Hematopoietic multipotent progenitor cell treated with erythropoietin and hydrocortisone succinate and interleukin-3 and kit ligand, for 6 days (in vitro differentiated cells): ENCODE results near the gene MECP2.
"Not testable (repeated sequence)": the region's sequence is repeated elsewhere in the genome, so short reads cannot be mapped to it uniquely, and the experiment has no call there.

Experiments
- DNase-seq: peaks from one replicate; pipeline ENCODE4 v3.0.0-alpha.2; 2015

MECP2 gene

GRCh38 chrX:154014429-154015380 is 82.8 kb downstream of the MECP2 start:
- DNase-seq: no peak

DNA sequence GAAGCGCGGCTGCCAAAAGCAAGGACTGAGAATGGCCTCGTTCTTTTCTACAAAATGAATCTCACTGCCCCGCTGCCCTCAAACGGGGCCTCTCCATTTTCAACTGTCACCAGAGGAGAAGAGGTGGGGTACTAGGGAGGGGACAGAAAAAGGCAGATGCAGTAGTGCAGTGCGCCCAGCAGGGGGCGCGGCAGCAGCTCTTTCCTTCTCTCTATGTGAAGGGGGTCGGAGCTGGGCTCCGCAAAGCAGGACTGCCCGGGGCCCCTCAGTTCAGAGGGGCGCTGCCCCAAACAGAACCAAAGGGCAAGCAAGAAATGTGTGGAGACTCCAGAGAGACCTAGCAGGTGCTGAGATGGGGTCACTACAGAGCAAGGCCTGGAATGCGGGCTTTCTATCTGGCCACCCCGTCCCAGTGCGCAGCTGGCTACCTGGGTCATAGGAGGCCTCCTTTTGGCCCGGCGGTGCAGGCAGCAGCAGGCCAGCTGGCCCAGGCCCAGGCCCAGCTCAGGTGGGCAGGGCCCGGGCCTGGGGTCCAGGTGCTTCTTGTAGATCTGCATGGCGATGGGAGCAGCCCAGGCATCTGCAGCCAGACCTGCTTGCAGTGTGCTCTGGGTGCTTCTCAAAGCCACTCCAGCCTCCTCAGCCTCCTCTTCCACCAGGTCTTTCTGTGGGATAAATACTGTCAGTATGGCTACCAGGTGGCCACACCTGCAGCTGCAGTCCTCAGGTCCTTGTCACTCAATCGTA is 83.7 kb downstream of the MECP2 start:
- DNase-seq: peak; percentile 61

GRCh38 chrX:154013001-154013421 is 84.5 kb downstream of the MECP2 start:
- no peak for DNase-seq

DNA sequence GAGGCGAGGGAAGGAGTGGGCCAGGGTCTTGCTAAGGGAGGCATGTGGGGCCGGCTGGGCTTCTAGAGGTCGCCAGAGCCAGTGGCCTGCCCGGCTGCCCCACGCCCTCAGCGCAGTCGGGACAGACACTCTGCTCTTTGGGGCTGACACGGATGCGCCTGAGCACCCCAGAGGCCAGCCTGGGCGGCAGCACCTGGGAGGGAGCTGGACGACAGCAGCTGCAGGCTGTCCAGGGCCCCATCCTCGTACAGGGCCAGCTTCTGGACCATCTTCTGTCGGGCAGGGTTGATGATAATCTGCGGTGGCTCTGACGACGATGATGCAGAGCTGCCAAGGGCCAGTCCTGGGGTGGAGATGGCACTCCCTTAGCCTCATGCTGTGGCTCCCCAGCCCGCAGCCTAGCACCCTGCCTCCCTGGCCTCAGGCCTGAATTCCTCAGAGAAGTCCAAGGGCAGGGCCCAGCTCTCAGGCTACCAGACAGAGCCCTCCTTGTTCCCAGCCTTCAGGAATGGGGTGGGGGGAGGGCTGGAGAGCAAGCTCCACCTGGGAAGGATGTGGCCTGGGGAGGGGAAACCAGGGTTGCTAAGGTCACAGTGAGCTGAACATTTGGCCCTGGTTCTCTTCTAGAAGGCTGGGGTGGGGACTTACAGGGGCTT is 85.1 kb downstream of the MECP2 start:
- DNase-seq: no peak

DNA sequence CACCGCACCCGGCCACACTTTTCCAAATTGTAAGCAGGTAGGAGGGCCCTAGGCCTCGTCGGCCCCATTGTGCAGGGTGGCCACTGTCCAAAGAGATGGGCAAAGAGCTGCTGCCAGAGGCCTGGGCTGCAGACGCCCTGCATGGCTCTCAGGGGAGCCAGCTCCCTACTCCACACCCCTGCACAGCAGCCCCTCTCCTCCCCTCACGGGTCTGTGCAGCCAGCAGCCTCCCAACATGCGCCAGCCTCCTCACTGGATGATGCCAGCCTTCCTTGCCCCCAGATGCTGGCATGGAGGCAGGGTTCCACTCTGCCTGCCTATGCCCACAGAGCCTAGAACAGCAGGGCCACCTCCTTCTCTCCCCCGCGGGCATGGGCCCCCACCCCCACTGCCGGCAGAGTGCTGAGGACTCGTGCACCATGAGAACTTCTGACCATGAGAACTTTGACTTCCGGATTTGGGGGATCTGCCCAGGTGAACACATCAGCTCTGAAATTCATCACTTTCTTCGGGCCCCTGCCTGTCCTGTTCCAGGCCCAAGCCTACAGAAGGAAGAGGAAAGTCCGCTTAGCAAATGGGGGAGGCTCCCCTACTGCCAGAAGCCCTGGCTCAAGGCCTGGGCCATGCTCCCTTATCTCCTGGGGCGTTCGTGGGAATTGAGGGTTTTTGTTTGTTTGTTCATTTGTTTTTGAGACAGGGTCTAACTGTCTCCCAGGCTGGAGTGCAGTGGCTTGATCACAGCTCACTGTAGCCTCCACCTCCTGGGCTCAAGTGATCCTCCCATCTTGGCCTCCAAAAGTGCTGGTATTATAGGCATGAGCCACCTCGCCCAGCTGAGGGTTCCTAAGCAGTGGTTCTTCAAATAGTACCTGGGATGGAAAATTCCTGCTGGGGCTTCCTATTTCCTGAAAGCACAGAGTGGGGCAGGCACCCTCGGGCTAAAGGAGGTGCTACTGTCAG is 85.9 kb downstream of the MECP2 start:
- DNase-seq: no peak

DNA sequence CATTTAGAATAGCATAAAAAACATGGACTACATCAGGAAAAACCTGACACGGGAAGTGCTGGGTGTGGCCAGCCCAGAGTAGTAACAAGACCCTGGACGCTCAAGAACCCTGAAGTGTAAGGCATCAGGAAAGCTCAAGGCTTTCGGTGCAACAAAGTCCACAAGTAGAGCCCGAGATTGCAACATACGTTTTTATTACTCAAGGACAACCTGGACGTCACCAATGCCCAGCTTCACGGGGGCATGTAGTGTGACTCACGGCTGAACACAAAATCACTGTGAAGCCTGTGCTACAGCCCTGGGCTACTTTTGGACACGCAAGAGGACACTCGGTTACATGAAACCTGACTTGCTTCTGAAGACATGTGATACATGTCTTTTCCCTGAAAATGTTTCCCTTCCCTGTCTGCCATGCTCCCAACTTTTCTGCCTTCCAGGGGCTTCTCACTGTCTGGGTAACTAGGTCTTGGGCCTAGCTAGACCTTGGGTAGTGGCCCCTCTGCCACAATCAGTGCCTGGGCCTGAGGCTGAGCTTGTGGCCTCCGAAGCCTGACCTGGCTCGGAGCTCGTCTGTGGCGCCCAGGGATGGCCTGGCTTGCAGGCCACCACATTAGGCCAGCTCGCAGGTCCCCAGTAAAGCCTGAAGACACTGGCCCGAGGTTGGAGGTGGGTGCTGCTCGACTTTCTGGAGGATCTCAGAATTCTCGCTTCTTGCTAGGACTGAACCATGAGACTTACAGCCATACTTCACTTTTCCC is 87.0 kb downstream of the MECP2 start:
- DNase-seq: no peak

DNA sequence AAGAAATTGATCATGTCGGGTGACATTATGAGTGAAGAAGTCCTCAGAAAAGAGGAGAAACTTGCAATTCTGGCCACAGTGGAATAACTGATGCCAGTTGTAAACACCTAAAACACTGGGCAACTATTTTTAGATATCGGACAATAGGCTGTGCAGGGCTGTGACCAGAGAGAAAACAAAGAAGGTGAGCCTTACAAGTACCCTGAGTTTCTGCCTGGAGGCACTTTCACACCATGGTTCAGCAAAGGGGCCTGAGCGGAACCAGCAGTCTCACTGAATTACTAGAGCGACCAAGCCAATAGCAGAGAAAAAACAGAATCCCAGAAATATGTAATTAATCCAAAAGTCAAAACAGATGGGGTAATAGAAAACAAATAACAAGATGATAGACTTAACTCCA is 89.0 kb downstream of the MECP2 start:
- DNase-seq: no peak

DNA sequence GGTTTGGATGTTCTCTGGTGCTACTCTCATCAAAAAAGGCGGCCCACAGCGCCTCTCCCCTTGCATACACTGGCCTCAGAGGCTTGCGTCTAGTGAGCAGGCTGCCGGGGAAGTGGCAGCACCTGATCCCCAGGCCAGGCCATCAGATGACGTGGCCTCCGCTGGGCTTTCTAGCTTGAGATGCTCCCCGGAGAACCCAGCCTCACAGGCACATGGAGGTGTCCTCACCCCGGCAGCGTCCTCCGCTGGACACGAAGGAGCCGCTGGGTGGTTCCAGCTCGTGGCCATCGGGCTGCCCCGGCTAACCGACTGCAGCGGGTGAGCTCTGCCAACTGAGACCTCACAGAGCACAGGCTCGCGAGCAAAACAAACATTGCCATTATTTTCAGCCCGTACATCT is 90.6 kb downstream of the MECP2 start:
- no peak for DNase-seq

DNA sequence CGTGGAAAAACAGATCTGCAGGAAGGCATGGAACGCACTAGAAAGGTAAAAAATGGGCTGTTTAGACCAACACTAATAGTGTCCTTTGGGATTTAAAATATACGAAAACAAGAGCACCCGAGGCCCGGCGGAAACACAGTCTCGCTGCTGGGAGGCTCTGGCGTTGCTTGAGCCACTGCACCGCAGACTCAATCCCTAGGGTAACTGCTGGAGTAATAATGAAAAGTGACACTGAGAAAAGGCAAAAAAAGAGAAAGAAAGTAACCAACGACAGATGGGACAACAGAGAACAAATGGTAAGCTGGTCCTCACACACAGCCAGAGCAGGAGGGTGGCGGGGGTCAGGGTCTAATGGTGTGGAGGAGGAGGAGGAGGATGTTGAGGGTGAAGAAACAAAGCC is 93.2 kb downstream of the MECP2 start:
- no peak for DNase-seq

GRCh38 chrX:154002215-154002719 is 95.2 kb downstream of the MECP2 start:
- peak; percentile 94 for DNase-seq

- peak; percentile 59 for DNase-seq
Observed at GRCh38 chrX:154000051-154000450, 97.5 kb downstream of the MECP2 start.

GRCh38 chrX:153999359-154000037 is 98.0 kb downstream of the MECP2 start:
- DNase-seq: no peak

GRCh38 chrX:153995504-153995903 is 102.0 kb downstream of the MECP2 start:
- DNase-seq: no peak

DNA sequence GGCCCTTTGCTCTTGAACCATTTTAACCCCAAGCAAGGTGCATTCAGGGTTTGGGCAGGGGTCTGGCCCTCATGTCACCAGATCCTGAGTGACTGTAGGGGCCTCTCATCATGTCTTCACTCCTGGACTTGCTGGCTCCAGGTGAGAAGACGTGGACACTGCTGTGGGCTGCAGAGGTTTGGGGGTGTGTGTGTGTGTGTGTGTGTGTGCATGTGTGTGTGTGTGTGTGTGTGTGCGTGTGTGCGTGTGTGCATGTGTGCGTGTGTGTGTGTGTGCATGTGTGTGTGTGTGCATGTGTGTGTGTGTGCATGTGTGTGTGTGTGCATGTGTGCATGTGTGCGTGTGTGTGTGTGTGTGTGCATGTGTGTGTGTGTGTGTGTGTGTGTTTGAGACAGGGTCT is 103.1 kb downstream of the MECP2 start:
- not testable (repeated sequence) for DNase-seq

GRCh38 chrX:153993978-153994377 is 103.5 kb downstream of the MECP2 start:
- no peak for DNase-seq

DNA sequence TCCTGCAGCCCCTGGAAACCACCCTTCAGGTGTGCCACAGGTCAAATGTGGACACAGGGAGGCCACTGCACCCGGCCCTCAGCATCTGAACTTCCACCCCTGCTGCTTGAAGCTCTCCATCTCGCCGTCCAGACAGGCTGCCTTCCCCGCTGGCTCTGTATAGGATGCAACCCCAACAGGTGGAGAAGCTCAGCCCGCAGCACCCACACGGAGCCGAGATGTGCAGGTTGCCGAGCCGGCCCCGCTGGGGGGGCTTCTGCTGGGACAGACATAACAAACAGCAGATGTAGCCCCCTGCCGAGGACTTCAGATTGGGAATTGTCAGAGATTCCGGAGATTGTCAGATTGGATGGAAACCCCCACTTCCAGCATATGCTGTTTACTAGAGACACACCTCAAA is 104.4 kb downstream of the MECP2 start:
- DNase-seq: no peak

- no peak for DNase-seq
Observed at GRCh38 chrX:153992180-153992579, 105.3 kb downstream of the MECP2 start.

DNA sequence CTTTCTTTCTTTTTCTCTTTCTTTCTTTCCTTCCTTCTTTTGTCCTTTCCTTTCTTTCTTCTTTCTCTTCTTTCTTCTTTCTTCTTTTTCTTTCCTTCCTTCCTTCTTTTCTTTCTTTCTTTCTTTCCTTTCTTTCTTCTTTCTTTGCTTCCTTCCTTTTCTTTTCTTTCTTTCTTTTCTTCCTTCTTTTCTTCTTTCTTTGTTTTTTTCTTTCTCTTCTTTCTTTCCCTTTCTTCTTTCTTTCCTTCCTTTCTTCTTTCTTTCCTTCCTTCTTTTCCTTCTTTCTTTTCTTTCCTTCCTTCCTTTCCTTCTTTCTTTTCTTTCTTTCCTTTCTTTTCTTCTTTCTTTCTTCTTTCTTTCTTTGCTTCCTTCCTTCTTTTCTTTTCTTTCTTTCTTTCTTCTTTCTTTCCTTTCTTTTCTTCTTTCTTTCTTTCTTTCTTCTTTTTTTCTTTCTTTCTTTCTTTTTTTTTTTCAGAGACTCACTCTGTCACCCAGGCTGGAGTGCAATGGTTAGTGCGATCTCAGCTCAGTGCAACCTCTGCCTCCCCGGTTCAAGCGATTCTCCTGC is 106.4 kb downstream of the MECP2 start:
- no peak for DNase-seq

DNA sequence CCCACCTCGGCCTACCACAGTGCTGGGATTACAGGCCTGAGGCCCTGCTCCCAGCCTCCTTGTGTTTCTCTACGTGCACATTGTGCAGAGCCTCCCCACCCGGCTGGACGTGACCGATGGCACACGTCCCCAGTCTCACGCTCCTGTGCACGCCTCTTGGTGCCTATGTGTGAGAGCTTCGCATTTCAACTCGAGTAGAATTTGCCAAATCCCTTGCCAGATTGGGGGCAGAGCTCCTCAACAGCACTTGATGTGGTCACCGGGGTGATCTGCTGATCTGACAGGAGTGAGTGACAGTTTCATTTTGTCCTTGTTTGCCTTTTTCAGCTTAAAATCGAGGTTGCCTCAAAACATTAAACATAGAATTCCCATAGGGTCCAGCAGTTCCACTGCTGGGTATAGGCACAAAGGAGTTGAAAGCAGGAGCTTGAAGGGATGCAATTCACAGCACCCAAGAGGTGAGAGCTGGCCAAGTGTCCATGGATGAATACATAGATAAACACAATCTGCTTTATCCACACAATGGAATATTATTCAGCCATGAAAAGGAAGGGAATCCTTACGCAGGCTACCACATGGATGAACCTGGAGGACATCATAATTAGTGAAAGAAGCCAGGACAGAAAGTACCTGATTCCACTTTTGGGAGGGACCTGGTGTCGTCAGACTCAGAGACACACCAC is 107.4 kb downstream of the MECP2 start:
- DNase-seq: no peak

GRCh38 chrX:153988493-153988892 is 109.0 kb downstream of the MECP2 start:
- DNase-seq: no peak
